ENCODE results near the gene MNAT1.

MNAT1 gene

DNA sequence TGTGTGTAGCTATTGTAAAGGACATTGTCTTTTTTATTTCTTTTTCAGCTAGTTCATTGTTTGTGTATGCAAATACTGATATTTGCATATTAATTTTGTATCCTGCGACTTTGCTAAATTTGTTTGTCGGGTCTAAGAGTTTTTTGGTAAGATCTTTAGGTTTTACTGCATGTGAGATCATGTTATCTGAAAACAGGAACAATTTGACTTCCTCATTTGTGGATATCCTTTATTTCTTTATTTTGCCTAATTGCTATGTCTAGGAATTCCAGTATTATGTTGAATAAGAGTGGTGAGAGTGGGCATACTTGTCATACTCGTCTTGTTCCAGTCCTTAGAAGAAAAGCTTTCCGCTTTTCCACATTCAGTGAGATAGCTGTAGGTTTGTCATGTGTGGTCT is 39.2 kb upstream of the MNAT1 start:
- TF ChIP-seq ZBTB7A (IDR thresholded peaks at IDR 0.05; ENCODE audit: low read depth) (no peak), YY1 (IDR thresholded peaks at IDR 0.05; ENCODE audit: low read depth) (no peak), NFIC (IDR thresholded peaks at IDR 0.05) (no peak), CEBPB (IDR thresholded peaks at IDR 0.05) (no peak), FOXM1 (IDR thresholded peaks at IDR 0.05; ENCODE audit: borderline replicate concordance, low read depth) (no peak), EGR1 (IDR thresholded peaks at IDR 0.05) (no peak), CREB1 (IDR thresholded peaks at IDR 0.05; ENCODE audit: low read depth) (no peak)
- TF ChIP-seq, protein P1, sequence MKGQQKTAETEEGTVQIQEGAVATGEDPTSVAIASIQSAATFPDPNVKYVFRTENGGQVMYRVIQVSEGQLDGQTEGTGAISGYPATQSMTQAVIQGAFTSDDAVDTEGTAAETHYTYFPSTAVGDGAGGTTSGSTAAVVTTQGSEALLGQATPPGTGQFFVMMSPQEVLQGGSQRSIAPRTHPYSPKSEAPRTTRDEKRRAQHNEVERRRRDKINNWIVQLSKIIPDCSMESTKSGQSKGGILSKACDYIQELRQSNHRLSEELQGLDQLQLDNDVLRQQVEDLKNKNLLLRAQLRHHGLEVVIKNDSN (IDR thresholded peaks at IDR 0.05) = no peak

DNA sequence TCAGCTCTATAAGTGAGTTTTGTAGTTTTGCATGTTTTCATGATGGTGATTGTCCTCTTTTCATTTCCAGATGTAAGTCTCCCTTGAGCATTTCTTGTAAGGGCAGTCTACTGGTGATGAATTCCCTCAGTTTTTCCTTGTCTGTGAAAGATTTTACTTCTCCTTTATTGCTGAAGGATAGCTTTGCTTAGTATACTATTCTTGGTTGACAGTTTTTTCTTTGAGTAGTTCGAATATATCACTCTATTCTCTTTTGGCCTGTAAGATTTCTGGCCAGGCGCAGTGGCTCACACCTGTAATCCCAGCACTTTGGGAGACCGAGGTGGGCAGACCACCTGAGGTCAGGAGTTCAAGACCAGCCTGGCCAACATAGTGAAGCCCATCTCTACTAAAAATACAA is 34.0 kb upstream of the MNAT1 start:
- TF ChIP-seq CREB1 (IDR thresholded peaks at IDR 0.05; ENCODE audit: low read depth) (no peak), EP300 (IDR thresholded peaks at IDR 0.05; ENCODE audit: borderline replicate concordance) (no peak), TCF12 (IDR thresholded peaks at IDR 0.05; ENCODE audit: low read depth) (no peak), TAF1 (IDR thresholded peaks at IDR 0.05; ENCODE audit: low read depth) (no peak), ZBTB7A (IDR thresholded peaks at IDR 0.05; ENCODE audit: low read depth) (no peak), NFIC (IDR thresholded peaks at IDR 0.05) (no peak), REST (IDR thresholded peaks at IDR 0.05; ENCODE audit: low read depth) (no peak), RAD21 (IDR thresholded peaks at IDR 0.05; ENCODE audit: low read depth) (no peak), EGR1 (IDR thresholded peaks at IDR 0.05) (no peak), FOXM1 (IDR thresholded peaks at IDR 0.05; ENCODE audit: borderline replicate concordance, low read depth) (no peak), TEAD4 (IDR thresholded peaks at IDR 0.05) (no peak), CEBPB (IDR thresholded peaks at IDR 0.05) (no peak), YY1 (IDR thresholded peaks at IDR 0.05; ENCODE audit: low read depth) (no peak)
- TF ChIP-seq, protein P1 (IDR thresholded peaks at IDR 0.05) = no peak
- TF ChIP-seq, protein P2, sequence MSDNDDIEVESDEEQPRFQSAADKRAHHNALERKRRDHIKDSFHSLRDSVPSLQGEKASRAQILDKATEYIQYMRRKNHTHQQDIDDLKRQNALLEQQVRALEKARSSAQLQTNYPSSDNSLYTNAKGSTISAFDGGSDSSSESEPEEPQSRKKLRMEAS (IDR thresholded peaks at IDR 0.05) = no peak

- no peak for TF ChIP-seq NFIC (IDR thresholded peaks at IDR 0.05)
- TF ChIP-seq, protein P2 (IDR thresholded peaks at IDR 0.05) = no peak
- no peak for TF ChIP-seq REST (IDR thresholded peaks at IDR 0.05; ENCODE audit: low read depth)
- TF ChIP-seq EP300 (IDR thresholded peaks at IDR 0.05; ENCODE audit: borderline replicate concordance) = no peak
- TF ChIP-seq TAF1 (IDR thresholded peaks at IDR 0.05; ENCODE audit: low read depth) = no peak
- TF ChIP-seq, protein P1 (IDR thresholded peaks at IDR 0.05) = no peak
- TF ChIP-seq CEBPB (IDR thresholded peaks at IDR 0.05) = no peak
- TF ChIP-seq FOXM1 (IDR thresholded peaks at IDR 0.05; ENCODE audit: borderline replicate concordance, low read depth) = no peak
- TF ChIP-seq TCF12 (IDR thresholded peaks at IDR 0.05; ENCODE audit: low read depth) = no peak
- TF ChIP-seq EGR1 (IDR thresholded peaks at IDR 0.05) = no peak
- TF ChIP-seq RAD21 (IDR thresholded peaks at IDR 0.05; ENCODE audit: low read depth) = no peak
These were observed 29.5 kb upstream of the MNAT1 start for GRCh38 chr14:60705100-60705499.

- TF ChIP-seq TCF12 (IDR thresholded peaks at IDR 0.05; ENCODE audit: low read depth) (no peak), CREB1 (IDR thresholded peaks at IDR 0.05; ENCODE audit: low read depth) (no peak), NFIC (IDR thresholded peaks at IDR 0.05) (no peak), ZBTB7A (IDR thresholded peaks at IDR 0.05; ENCODE audit: low read depth) (no peak), FOXM1 (IDR thresholded peaks at IDR 0.05; ENCODE audit: borderline replicate concordance, low read depth) (no peak), REST (IDR thresholded peaks at IDR 0.05; ENCODE audit: low read depth) (no peak), EP300 (IDR thresholded peaks at IDR 0.05; ENCODE audit: borderline replicate concordance) (no peak), YY1 (IDR thresholded peaks at IDR 0.05; ENCODE audit: low read depth) (no peak), EGR1 (IDR thresholded peaks at IDR 0.05) (no peak), RAD21 (IDR thresholded peaks at IDR 0.05; ENCODE audit: low read depth) (no peak), TAF1 (IDR thresholded peaks at IDR 0.05; ENCODE audit: low read depth) (no peak), TEAD4 (IDR thresholded peaks at IDR 0.05) (no peak)
- TF ChIP-seq, protein P2 (IDR thresholded peaks at IDR 0.05) = no peak
- TF ChIP-seq, protein P1 (IDR thresholded peaks at IDR 0.05) = no peak
These were observed 26.7 kb upstream of the MNAT1 start for GRCh38 chr14:60707858-60708257.
